H4 (cell line): ENCODE measurements around the gene KCNK5. TPM values are rescaled to one million over a fixed set of nuclear protein-coding genes. Genes with fewer than 3 reads are reported as not detected.

ENCODE experiments used
- DNase-seq: peaks from one replicate; pipeline ENCODE4 v3.0.0-alpha.2; 2015; ENCODE audit warnings: low spot score
- total RNA-seq: library from RNA; depleted of rRNA; stranded (reverse); fragments of >200 nt; shearing (Covaris generic); gene quantifications from 2 replicates; pipeline ENCODE4 v1.2.3, GENCODE V29; 2014; rRNA removed

KCNK5 gene
- 0.58 TPM in 2 replicates for total RNA-seq

- DNase-seq = peak; percentile 49
Measured at GRCh38 chr6:39228992-39229767, at the start of gene KCNK5. Gene KCNK5 (minus strand): TSS chr6:39229475. CDS start chr6:39229111, 364 bp downstream.

- no peak for DNase-seq
Measured at GRCh38 chr6:39276379-39276995, 47.2 kb upstream of the KCNK5 start.

- DNase-seq = no peak
Measured at GRCh38 chr6:39274903-39275302, 45.6 kb upstream of the KCNK5 start.

- no peak for DNase-seq
Measured at GRCh38 chr6:39274471-39274870, 45.2 kb upstream of the KCNK5 start.

- no peak for DNase-seq
Measured at GRCh38 chr6:39273406-39273821, 44.1 kb upstream of the KCNK5 start.

- no peak for DNase-seq
Measured at GRCh38 chr6:39269961-39270360, 40.7 kb upstream of the KCNK5 start.

GRCh38 chr6:39268721-39269120, 39.4 kb upstream of the KCNK5 start:
- DNase-seq = no peak

GRCh38 chr6:39268171-39268570, 38.9 kb upstream of the KCNK5 start:
- DNase-seq = no peak

- no peak for DNase-seq
Measured at GRCh38 chr6:39266782-39267355, 37.6 kb upstream of the KCNK5 start.

- no peak for DNase-seq
Measured at GRCh38 chr6:39266375-39266774, 37.1 kb upstream of the KCNK5 start.

- DNase-seq = peak; percentile 20
Measured at GRCh38 chr6:39263303-39264037, 34.2 kb upstream of the KCNK5 start.

- no peak for DNase-seq
Measured at GRCh38 chr6:39261751-39262150, 32.5 kb upstream of the KCNK5 start.

- no peak for DNase-seq
Measured at GRCh38 chr6:39260953-39261352, 31.7 kb upstream of the KCNK5 start.

- DNase-seq = no peak
Measured at GRCh38 chr6:39260456-39260855, 31.2 kb upstream of the KCNK5 start.

GRCh38 chr6:39256294-39256940, 27.1 kb upstream of the KCNK5 start:
- no peak for DNase-seq

GRCh38 chr6:39254999-39255535, 25.8 kb upstream of the KCNK5 start:
- no peak for DNase-seq

GRCh38 chr6:39251406-39251805, 22.1 kb upstream of the KCNK5 start:
- DNase-seq = no peak

GRCh38 chr6:39250507-39250906, 21.2 kb upstream of the KCNK5 start:
- DNase-seq = no peak

- no peak for DNase-seq
Measured at GRCh38 chr6:39249278-39249677, 20.0 kb upstream of the KCNK5 start.

- no peak for DNase-seq
Measured at GRCh38 chr6:39247667-39248194, 18.5 kb upstream of the KCNK5 start.

- no peak for DNase-seq
Measured at GRCh38 chr6:39243809-39244208, 14.5 kb upstream of the KCNK5 start.
